ENCODE data around the gene PCDHB1. TPM values are rescaled to one million over a fixed set of nuclear protein-coding genes. Genes with fewer than 3 reads are reported as not detected.

The PCDHB1 gene
- not detected for total RNA-seq

DNA sequence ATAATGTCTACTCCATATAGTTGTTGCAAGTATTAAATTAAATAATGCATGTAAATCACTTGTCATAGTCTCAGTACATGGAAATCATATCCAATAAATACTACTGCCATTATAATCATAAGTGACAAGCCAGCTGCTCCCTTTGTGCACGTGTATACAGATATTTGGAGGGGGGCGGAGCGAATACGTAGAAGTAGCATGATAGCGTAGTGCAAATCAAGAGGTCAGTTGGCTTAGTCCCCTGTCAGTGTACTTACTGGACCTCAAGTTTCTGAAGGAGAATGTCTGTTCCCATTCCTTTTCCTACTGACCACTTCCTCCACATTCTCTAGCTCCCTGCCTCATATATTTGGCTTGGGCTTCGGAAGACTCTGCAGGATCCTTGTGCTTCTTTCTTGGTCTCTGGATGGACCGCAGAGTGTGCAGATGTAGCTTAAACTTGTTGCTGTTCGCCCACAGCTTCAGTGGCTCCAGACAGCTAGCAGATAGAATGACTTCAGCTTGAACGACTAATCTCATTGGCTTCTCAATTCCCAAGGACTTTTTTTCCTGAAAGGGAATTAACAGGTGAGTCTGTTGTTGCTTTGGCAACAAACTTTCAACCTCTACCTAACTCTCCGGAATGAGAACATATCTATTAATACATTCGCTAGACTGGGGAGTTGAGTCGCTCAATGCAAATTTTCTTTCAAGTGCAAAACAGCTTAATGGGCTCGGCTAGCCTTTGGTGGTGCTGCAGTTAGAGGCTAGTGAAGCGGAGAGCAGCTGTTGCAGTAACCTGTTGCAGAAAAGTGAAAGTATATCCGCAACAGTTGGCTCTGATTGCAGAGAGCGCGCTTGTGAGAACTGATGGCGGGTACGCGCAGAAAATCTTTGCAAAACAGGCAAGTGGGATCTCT lies at the start of gene PCDHB1:
PCDHB1 (plus strand) TSS at position 753 of the 899 bp plus-strand sequence; CDS start at position 850, 97 bp downstream.
- no peak for DNase-seq (ENCODE audit: extremely low spot score in 2 of 2)
- intact Hi-C loops (cut with DNase I): no loop called here
- no peaks in the 10 kb centered on the region for H3K36me3 ChIP-seq
- no peaks in the 10 kb centered on the region for H3K27me3 ChIP-seq
- peak within 1 kb of the TSS; percentile 37 to 50 for H3K4me3 ChIP-seq
- H3K4me1 ChIP-seq: peaks cover 4% of the 10 kb centered on the region
- TF ChIP-seq POLR2A (IDR thresholded peaks at IDR 0.05): no peak
- no peak for TF ChIP-seq CTCF (IDR thresholded peaks at IDR 0.05)
- no peak for TF ChIP-seq POLR2AphosphoS5 (IDR thresholded peaks at IDR 0.05; ENCODE audit: insufficient read depth in 1 of 2, low read depth in 1 of 2)
- no peaks in the 10 kb centered on the region for H3K9me3 ChIP-seq
- no peak within 1 kb of the TSS for H3K27ac ChIP-seq

DNA sequence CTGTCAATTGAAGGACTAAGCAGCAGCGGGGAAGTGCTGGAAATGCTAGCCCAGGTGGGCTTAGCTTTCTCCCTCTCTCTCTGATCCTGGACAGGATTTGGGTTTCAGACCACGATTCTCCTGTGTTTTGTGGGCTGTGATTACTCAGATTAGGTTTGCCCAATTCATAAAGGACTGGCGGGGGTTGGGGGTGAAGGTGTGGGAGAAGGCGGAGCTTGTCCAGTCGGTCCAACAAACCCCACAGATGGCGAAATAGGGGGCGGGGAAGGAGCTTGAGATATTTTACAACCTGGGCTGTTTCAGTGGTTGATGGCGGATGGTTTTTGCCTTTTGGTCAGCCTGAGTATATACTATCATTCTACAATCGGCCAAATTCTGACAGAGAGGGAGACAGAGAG lies 49.7 kb upstream of the PCDHB1 start:
- Histone ChIP-seq H3K4me3 (peak overlapping the region; percentile 3 to 25), H3K4me1 (no peaks in the 10 kb centered on the region), H3K27ac (no peak overlapping the region), H3K27me3 (no peaks in the 10 kb centered on the region), H3K36me3 (no peaks in the 10 kb centered on the region), H3K9me3 (no peaks in the 10 kb centered on the region)
- TF ChIP-seq POLR2AphosphoS5 (IDR thresholded peaks at IDR 0.05; ENCODE audit: insufficient read depth in 1 of 2, low read depth in 1 of 2) (no peak), POLR2A (IDR thresholded peaks at IDR 0.05) (no peak), CTCF (IDR thresholded peaks at IDR 0.05) (no peak)
- intact Hi-C loops (cut with DNase I): no loop called here
- DNase-seq (ENCODE audit: extremely low spot score in 2 of 2): no peak

GRCh38 chr5:141001844-141002604 lies 49.1 kb upstream of the PCDHB1 start:
- no peaks in the 10 kb centered on the region for H3K4me1 ChIP-seq
- no peaks in the 10 kb centered on the region for H3K9me3 ChIP-seq
- H3K4me3 ChIP-seq: peak overlapping the region; percentile 3 to 25
- no peak overlapping the region for H3K27ac ChIP-seq
- H3K27me3 ChIP-seq: no peaks in the 10 kb centered on the region
- DNase-seq (ENCODE audit: extremely low spot score in 2 of 2): no peak
- intact Hi-C loops (cut with DNase I): no loop called here
- no peaks in the 10 kb centered on the region for H3K36me3 ChIP-seq
- TF ChIP-seq CTCF (IDR thresholded peaks at IDR 0.05): no peak
- no peak for TF ChIP-seq POLR2A (IDR thresholded peaks at IDR 0.05)
- no peak for TF ChIP-seq POLR2AphosphoS5 (IDR thresholded peaks at IDR 0.05; ENCODE audit: insufficient read depth in 1 of 2, low read depth in 1 of 2)

DNA sequence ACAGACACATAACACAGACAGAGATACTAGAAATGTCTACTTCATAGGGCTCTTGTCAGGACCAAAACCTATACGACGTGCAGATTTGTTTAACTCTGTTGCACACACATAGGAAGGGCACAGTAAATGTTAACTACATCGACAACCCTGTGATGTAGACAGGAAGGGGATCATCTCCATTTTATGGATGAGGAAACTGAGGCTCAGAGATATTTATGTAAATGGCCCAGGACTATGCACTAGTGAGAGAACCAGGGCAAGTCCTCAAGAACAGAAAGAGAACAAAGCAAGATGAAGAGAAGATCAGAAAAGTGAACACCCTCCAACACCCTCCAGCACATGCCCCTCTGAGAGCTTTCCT lies 48.6 kb upstream of the PCDHB1 start:
- H3K27ac ChIP-seq: no peak overlapping the region
- no peaks in the 10 kb centered on the region for H3K9me3 ChIP-seq
- H3K36me3 ChIP-seq: no peaks in the 10 kb centered on the region
- H3K4me3 ChIP-seq: no peak overlapping the region
- intact Hi-C loops (cut with DNase I): no loop called here
- DNase-seq (ENCODE audit: extremely low spot score in 2 of 2): no peak
- H3K27me3 ChIP-seq: no peaks in the 10 kb centered on the region
- H3K4me1 ChIP-seq: no peaks in the 10 kb centered on the region
- TF ChIP-seq CTCF (IDR thresholded peaks at IDR 0.05): no peak
- TF ChIP-seq POLR2AphosphoS5 (IDR thresholded peaks at IDR 0.05; ENCODE audit: insufficient read depth in 1 of 2, low read depth in 1 of 2): no peak
- TF ChIP-seq POLR2A (IDR thresholded peaks at IDR 0.05): no peak
